DMS79 treated with DMSO at 0.1 percent for 48 hours (cell line): ENCODE results near the gene CHCHD6.
A peak's percentile ranks its signal among the peaks of the same experiment; 100 is the strongest.

Source experiments
- DNase-seq: peaks from one replicate; lab custom pipeline; 2025; lab: John Stamatoyannopoulos, UW

Gene CHCHD6

GRCh38 chr3:126826693-126827092 lies 122.7 kb downstream of the CHCHD6 start:
- DNase-seq, result no peak

DNA sequence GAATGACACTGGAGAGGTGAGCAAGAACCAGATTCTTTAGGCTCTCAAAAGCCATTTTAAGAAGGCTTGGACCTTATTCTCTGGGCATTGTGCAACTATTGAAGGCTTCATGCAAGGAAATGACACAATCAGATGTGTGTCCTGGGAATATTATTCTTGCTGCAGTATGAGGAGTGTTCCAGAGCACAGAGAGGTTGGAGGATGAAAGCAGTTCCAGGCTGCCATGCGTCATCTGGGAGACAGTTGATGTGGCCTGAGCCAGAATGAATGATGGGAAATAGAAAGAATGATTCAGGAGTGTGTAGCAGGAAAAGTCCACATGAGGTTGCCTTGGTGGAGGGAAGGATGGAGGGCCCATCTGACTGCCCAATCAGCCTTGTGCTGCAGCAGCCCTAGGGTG lies 123.1 kb downstream of the CHCHD6 start:
- DNase-seq, result no peak

- DNase-seq, result no peak
Observed at GRCh38 chr3:126828306-126828705, 124.3 kb downstream of the CHCHD6 start.

DNA sequence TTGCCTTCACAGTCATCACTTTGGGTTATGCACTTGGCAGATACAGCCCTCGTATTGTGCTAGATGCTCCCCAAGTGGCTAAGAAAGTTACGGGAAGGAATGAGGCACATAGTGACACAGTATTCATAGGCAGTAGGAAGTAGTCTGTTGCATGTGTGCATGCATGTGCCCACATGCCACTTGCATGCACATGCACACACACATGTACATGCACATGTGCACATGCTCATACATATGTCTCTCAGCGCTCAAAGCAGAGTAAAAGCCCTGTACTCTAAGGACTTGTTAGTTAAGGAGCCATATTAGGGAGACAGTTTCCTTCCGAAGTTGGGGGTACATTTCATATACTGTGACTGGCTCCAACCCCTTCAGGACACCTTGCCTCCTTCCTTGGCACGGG lies 128.9 kb downstream of the CHCHD6 start:
- no peak for DNase-seq

GRCh38 chr3:126834596-126835471 lies 130.8 kb downstream of the CHCHD6 start:
- DNase-seq, result no peak

DNA sequence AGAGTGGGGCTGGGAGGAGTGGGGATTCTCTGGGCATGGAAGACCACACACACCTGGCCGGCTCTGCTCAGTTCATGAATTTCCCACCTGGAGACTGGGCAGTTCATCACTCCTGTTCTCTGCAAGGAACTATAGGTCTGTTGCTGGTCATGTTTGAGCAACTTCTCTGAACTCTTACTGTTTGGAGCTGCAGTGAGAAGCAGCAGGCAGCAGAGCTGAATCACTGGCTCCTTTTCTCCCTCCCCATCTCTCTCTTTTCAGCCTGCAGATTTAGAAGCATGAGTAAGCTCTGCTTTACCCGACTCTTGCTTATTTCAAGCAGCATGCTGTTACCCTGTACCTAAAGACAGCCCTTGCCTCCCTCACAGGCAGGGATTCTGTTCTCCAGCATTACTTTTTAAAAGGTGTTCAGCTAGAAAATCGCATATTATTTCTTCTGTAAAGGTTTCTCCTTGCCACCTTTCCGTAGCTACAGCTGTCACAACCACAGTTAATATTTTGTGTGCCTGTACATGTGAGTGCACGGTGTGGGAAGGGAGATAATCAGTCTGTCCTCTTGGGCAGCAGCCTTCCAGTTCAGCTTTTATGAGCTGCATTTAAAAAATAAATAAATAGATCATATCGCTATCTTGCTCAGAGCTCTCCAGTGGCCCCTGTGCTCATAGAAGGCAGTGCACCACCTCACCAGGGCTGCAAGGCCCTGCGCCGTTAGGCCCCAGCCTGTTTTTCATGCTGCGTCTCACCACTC lies 131.6 kb downstream of the CHCHD6 start:
- peak; percentile 17 for DNase-seq

- DNase-seq, result no peak
Observed at GRCh38 chr3:126836220-126836860, 132.3 kb downstream of the CHCHD6 start.

GRCh38 chr3:126837773-126838172 lies 133.7 kb downstream of the CHCHD6 start:
- no peak for DNase-seq

DNA sequence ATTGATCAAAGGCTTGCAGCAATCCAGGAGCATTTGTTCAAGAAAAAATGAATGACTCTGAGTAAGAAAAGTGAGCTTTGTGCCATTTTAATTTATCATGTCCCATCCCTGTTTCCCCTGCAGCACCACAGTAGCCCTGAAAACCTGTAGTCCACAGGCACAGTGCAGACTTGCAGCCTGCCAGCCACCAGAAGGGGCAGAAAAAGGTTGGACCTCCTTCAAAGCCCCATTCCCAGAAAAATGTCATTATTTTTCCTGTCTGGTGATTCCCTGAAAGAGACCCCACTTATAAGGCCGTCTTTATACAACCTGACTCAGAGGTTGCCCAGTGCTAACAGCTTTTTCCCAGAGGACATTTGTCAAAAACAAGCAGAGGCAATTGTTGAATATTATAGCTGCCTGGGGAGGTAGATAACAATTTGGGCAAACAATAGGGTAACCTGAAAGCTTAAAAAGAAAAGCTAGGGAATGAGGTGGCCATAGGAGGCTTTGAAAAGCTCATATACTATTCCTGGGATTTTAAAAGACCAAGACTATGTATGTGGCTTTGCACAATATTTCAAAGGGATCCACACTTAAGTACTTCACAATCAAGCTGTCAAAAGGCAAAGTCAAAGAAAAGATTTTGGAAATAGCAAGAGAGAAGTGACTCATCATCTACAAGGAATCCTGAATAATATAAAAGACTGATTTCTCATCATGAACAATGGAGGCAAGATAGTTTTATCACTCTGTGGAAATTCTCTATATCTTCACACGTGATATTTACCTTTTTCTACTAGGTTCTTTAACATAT lies 142.1 kb downstream of the CHCHD6 start:
- no peak for DNase-seq

- no peak for DNase-seq
Observed at GRCh38 chr3:126847061-126847460, 143.0 kb downstream of the CHCHD6 start.

DNA sequence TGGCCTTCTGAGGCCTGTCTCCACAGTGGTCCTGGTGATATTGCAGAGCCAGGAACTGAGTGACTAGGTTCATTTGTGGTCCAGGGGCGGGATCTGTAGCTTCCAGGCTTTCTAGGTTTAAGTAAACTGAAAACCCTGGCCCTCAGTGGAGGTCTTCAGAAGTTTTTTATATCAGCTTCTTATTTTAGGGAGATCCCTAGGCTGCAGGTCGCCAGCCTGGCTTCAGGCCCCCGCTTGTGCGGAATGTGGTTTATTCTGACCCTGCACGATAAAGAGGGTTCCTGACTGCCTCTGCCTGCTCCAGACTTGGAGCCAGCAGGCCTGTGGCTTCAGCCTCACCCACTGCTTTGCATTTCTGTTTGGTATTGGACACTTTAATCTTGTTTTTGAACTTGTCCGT lies 145.0 kb downstream of the CHCHD6 start:
- no peak for DNase-seq

- DNase-seq, result no peak
Observed at GRCh38 chr3:126849768-126850167, 145.7 kb downstream of the CHCHD6 start.

- DNase-seq, result no peak
Observed at GRCh38 chr3:126850370-126851085, 146.5 kb downstream of the CHCHD6 start.

GRCh38 chr3:126851382-126851781 lies 147.3 kb downstream of the CHCHD6 start:
- DNase-seq, result no peak

- DNase-seq, result no peak
Observed at GRCh38 chr3:126851934-126852333, 147.9 kb downstream of the CHCHD6 start.

DNA sequence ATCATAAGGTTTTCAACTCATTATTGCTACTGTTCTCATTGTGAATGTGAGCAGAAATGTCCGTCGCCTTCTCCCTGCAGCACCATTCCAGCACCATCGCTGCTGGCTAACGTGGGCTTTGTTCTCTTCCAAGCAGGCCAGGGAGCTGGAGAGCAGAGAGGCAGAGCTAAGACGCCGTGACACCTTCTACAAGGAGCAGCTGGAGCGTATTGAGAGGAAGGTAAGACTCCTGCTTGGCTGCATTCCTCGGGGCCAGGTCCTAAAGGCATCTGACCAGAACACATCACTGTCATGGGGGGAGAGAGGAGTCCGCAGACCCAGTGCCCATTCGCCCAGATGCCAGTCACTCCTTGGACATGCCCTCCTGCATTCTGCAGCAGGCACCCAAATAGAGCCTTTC lies 148.5 kb downstream of the CHCHD6 start:
- DNase-seq, result peak; percentile 73

- no peak for DNase-seq
Observed at GRCh38 chr3:126854666-126855065, 150.6 kb downstream of the CHCHD6 start.

DNA sequence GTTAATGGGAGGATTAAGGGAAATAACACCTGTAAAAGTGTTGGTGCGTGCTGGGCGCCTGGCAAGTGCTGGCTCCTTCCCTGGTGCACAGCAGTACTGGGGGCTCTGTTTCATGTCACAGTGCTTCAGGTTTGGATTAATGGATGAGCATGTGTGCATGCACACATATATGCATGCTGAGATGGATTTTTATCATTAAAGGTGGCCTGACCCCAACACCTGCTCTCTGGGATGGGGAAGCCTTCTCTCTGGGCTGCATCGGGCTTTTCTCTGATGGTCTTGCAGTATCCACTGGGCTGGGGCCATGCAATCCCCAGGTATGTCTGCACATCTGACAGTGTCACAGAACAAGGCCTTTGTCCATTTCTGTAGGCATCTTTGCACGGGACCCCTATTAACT lies 151.3 kb downstream of the CHCHD6 start:
- no peak for DNase-seq

- no peak for DNase-seq
Observed at GRCh38 chr3:126857928-126858327, 153.9 kb downstream of the CHCHD6 start.

GRCh38 chr3:126858401-126858800 lies 154.4 kb downstream of the CHCHD6 start:
- DNase-seq, result no peak

GRCh38 chr3:126858887-126859286 lies 154.8 kb downstream of the CHCHD6 start:
- DNase-seq, result no peak
